Ovary (tissue), 3 donors: ENCODE results near the gene EVC2.

ENCODE experiments used
- CTCF ChIP-seq, 3 donors: fragments of 450-650 bp in 2 of 3; fragments of 200-600 bp in 1 of 3; IDR thresholded peaks; one replicate each; pipeline versions ENCODE4 v1.5.1 to v1.8.0; 2016 to 2022; ENCODE audit warnings: antibody characterized with exemption in 3 of 3, mild to moderate bottlenecking in 1 of 3
- EP300 ChIP-seq: sonication (generic); formaldehyde crosslinking; IDR thresholded peaks from one replicate; pipeline ENCODE4 v1.6.1; 2017; ENCODE audit warnings: antibody characterized with exemption
- POLR2A ChIP-seq: fragments of 450-650 bp; IDR thresholded peaks from one replicate; pipeline ENCODE4 v1.6.1; 2017; ENCODE audit warnings: antibody characterized with exemption, mild to moderate bottlenecking, moderate library complexity
- donor health status: DM: no; HTN: no; CAD: no.

DNA sequence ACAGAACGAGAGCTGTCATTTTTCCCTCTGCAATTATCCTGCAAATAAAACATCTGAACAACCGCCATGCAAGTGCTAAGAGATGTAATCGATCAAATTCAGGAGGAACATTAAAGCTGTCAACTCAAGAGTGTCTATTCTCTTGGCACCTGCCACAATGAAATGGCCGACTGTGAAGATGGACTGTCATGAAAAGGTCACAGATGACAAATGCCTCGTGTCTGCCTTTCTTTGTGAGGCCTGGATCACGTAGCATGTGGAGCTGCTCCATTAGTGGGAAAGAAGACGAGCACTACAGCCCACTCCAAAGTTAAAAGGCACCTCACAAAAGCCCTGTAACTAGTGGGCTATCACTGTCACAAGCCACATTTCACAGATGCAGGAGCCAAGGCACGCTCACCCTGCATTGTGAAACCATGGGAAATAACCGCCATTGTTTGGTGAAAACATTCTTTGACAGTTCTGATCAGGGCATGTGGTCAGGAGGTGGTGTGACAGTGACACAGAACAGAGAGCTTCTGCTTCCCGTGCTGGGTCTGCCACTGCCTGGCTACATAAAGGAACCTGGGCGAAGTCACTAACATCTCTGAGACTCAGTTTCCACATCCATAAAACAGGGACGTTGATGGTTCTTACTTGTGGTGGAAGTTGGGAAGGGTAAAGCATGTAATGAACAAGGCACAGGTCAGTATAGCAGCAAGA, 98.9 kb downstream of the EVC2 start:
- TF ChIP-seq CTCF (IDR thresholded peaks at IDR 0.05) (no peak), EP300 (no peak), POLR2A (no peak)
